BLaER1 treated with 17β-estradiol and CSF1 and Interleukin-3, amounts not matched to agents 10 nM and 100 nM (cell line): ENCODE measurements around the gene UXS1.

Source experiments
- H3K27ac ChIP-seq, 11 experiments: shearing (Covaris generic); formaldehyde crosslinking; 2 replicates each; pipeline ENCODE4 v1.8.1; 2022
- H3K27me3 ChIP-seq, 11 experiments: shearing (Covaris generic); formaldehyde crosslinking; 2 replicates each; pipeline ENCODE4 v1.8.1; 2022
- H3K36me3 ChIP-seq, 11 experiments: shearing (Covaris generic); formaldehyde crosslinking; 2 replicates each; pipeline ENCODE4 v1.8.1; 2022
- H3K4me1 ChIP-seq, 10 experiments: shearing (Covaris generic); formaldehyde crosslinking; 2 replicates each; pipeline ENCODE4 v1.8.1; 2022
- H3K4me2 ChIP-seq, 11 experiments: shearing (Covaris generic); formaldehyde crosslinking; 2 replicates each; pipeline ENCODE4 v1.8.1; 2022
- H3K4me3 ChIP-seq, 10 experiments: shearing (Covaris generic); formaldehyde crosslinking; 2 replicates each; pipeline ENCODE4 v1.8.1; 2022
- H3K9ac ChIP-seq, 11 experiments: shearing (Covaris generic); formaldehyde crosslinking; 2 replicates each; pipeline ENCODE4 v1.8.1; 2022
- H3K9me3 ChIP-seq, 11 experiments: shearing (Covaris generic); formaldehyde crosslinking; replicated peaks in 1 of 11; 2 replicates each; pipeline ENCODE4 v1.8.1; 2022
- H4K20me1 ChIP-seq, 11 experiments: shearing (Covaris generic); formaldehyde crosslinking; 2 replicates each; pipeline ENCODE4 v1.8.1; 2022
- Cebpa-rat ChIP-seq, 11 experiments: shearing (Covaris generic); IDR thresholded peaks; 2 replicates each; pipeline ENCODE4 v1.8.1; 2022

UXS1 gene

DNA sequence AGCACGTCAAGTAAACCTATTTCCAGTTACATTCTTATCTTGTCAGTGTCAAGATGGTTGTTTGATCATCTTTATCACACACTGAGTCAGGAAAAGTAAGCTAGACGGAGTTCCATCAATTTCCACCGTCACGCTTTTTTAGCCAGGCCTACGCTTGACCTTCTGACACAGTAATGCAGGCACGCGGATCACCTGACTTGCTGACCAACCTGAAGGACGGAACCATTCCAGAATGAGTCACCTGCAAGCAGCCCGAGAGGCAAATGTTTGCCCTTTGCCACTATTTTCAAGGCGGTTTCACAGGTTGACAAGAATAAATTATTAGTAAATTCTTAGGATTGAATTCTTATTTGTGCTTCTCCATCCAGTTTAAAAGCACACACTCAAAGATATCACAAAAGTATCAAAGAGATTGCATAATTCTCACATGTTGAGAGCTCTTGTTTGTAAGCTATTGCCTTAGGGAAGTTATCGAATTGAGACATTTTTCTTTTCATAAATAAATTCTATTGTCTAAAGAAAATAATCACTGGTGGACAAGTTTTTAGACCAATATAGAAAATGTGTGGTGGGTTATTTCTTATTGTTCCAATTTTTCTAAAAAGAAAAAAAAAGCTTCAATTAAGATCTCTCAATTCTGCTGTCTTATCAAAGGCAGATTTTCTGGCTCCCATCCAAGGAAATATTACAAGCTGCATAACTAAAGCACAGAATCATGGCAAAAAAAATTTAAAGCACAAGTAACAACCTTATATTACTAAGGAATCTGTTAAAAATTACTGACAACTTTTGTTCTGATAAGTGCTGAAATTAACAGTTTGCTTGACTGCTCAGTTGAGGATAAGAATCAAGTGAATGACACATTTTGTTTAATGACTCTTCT is 31.9 kb downstream of the UXS1 start:
- H3K36me3 ChIP-seq, result peaks cover 8 to 46% (median 32%) of the 10 kb centered on the region in 11 experiments; a peak in 20 of 22 replicates
- peak overlapping the region in 7 of 11 experiments; percentile 40 to 78 (median 77); a peak in 13 of 22 replicates for H3K9ac ChIP-seq
- peak overlapping the region in 1 of 10 experiments; percentile 61; a peak in 2 of 20 replicates for H3K4me3 ChIP-seq
- H4K20me1 ChIP-seq, result peaks cover 0 to 51% (median 26%) of the 10 kb centered on the region in 11 experiments; a peak in 13 of 22 replicates
- H3K4me2 ChIP-seq, result peak overlapping the region; percentile 81 to 96 (median 89)
- H3K4me1 ChIP-seq, result peaks cover 58 to 100% (median 95%) of the 10 kb centered on the region in 10 experiments
- peak overlapping the region in 9 of 11 experiments; percentile 59 to 87 (median 81); a peak in 17 of 22 replicates for H3K27ac ChIP-seq
- peaks cover 0 to 7% (median 6%) of the 10 kb centered on the region in 11 experiments; a peak in 13 of 22 replicates for H3K9me3 ChIP-seq
- no peak for TF ChIP-seq Cebpa-rat (IDR thresholded peaks at IDR 0.05)
- H3K27me3 ChIP-seq, result no peaks in the 10 kb centered on the region

DNA sequence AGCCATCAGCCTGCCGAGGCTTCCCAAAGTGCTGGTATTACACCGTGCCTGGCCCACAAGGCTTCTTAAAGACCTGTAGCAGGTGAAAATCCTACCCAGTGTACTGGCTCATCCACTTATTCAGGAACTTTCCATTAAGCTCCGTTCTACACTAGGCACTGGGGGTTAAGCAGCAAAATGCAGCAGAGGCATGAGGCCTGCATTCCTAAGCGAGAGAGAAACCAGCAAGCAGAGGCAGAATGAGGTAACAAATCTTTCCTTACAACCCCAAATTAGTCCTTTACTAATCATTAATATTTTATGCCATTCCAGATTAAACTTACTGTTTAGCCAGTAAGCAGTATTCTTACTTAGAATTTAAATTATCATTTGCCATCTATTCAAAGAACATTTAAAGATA is 32.8 kb downstream of the UXS1 start:
- H3K4me2 ChIP-seq, result peak overlapping the region; percentile 81 to 96 (median 89)
- H3K9ac ChIP-seq, result peak overlapping the region in 9 of 11 experiments; percentile 60 to 78 (median 74); a peak in 17 of 22 replicates

DNA sequence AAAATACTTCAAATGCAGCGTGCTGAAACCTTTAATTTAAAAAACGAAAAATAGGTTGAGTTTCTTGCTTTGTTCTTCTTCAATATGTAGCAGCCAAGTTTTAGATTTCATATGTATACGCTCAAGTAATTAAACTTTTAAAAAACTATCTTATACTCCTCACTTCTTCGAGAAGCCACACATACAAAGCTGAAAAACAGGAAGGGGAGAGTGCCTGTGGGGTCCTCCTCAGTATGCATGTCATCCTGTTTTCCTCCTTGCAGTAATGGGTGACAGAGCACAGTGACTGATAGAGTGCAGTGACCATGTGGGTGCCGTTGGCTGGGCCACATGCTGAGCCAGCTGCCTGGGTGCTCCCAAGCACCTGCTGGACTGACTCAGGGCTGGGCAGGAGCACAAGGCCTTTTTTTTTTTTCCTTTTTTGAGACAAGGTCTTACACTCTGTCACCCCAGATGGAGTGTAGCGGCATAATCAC is 33.3 kb downstream of the UXS1 start:
- Histone ChIP-seq H3K4me2 (peak overlapping the region; percentile 81 to 96 (median 89)), H3K4me3 (peak overlapping the region; percentile 32 to 67 (median 54); a peak in 18 of 20 replicates), H3K9ac (peak overlapping the region; percentile 36 to 78 (median 69); a peak in 18 of 22 replicates), H4K20me1 (peaks cover 0 to 40% (median 16%) of the 10 kb centered on the region in 11 experiments; a peak in 10 of 22 replicates), H3K36me3 (peaks cover 20 to 59% (median 45%) of the 10 kb centered on the region in 11 experiments), H3K27me3 (no peaks in the 10 kb centered on the region), H3K9me3 (peaks cover 0 to 20% (median 19%) of the 10 kb centered on the region in 11 experiments; a peak in 19 of 22 replicates), H3K4me1 (peaks cover 58 to 96% (median 87%) of the 10 kb centered on the region in 10 experiments), H3K27ac (peak overlapping the region in 10 of 11 experiments; percentile 35 to 87 (median 80); a peak in 19 of 22 replicates)
- TF ChIP-seq Cebpa-rat (IDR thresholded peaks at IDR 0.05), result no peak

More for the DNA sequence above, 32.8 kb downstream of the UXS1 start:
- H3K4me3 ChIP-seq, result peak overlapping the region in 7 of 10 experiments; percentile 15 to 67 (median 54); a peak in 10 of 20 replicates
- peaks cover 15 to 54% (median 40%) of the 10 kb centered on the region in 11 experiments; a peak in 21 of 22 replicates for H3K36me3 ChIP-seq
- peaks cover 0 to 43% (median 18%) of the 10 kb centered on the region in 11 experiments; a peak in 10 of 22 replicates for H4K20me1 ChIP-seq
- no peak for TF ChIP-seq Cebpa-rat (IDR thresholded peaks at IDR 0.05)
- peaks cover 0 to 15% (median 14%) of the 10 kb centered on the region in 11 experiments; a peak in 18 of 22 replicates for H3K9me3 ChIP-seq
- no peaks in the 10 kb centered on the region for H3K27me3 ChIP-seq
- peaks cover 58 to 100% (median 91%) of the 10 kb centered on the region in 10 experiments for H3K4me1 ChIP-seq
- H3K27ac ChIP-seq, result peak overlapping the region in 10 of 11 experiments; percentile 35 to 87 (median 80); a peak in 20 of 22 replicates

DNA sequence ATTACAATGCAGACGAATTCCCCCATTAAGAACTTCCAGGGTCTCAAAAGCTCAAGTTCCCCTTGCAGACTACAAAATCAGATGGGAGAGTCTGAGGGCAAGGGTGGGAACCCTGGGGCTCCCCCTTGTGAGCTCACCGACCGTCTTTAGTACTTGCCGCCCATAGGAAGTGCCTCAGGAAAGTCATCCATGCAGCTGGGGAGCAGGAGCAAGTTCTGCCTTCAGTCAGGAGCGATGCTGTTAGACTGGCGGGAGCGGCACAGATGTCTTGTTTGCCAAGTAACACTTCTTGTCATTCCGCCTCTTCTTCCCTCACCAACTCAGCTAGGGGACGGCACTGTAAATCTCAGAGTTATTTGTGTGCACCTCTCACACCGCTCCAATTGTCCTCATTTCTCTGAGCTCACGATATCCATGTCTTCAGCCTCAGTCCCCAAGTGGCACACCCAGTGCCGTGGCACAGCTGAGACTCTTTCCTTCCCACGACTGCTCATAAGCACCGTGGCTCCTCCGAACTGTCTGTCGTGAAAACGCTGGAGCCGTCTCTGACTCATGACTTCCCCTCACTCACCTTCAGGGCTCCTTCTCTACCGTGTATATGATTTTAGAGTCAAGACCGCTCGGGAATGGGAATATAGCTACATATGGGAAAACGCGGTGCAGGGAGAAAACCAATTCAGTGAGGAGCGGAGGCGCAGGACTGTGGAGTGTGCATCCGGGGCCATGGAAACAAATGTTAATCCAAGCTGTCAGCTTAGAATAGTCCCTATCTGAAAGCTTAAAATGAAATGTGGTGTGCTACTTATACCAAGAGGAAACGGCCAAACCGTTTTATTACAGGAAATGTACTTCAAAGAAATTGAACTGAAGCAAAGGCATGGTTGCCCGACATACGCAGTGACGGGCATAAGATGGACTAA is 34.0 kb downstream of the UXS1 start:
- H4K20me1 ChIP-seq, result peaks cover 0 to 34% (median 10%) of the 10 kb centered on the region in 11 experiments; a peak in 10 of 22 replicates
- TF ChIP-seq Cebpa-rat (IDR thresholded peaks at IDR 0.05), result no peak
- H3K4me1 ChIP-seq, result peaks cover 51 to 89% (median 80%) of the 10 kb centered on the region in 10 experiments
- H3K9ac ChIP-seq, result peak overlapping the region; percentile 36 to 78 (median 69); a peak in 20 of 22 replicates
- peaks cover 7 to 27% (median 26%) of the 10 kb centered on the region in 11 experiments for H3K9me3 ChIP-seq
- peak overlapping the region in 9 of 11 experiments; percentile 59 to 87 (median 81); a peak in 19 of 22 replicates for H3K27ac ChIP-seq
- H3K27me3 ChIP-seq, result no peaks in the 10 kb centered on the region
- peaks cover 26 to 66% (median 52%) of the 10 kb centered on the region in 11 experiments for H3K36me3 ChIP-seq
- H3K4me2 ChIP-seq, result peak overlapping the region; percentile 81 to 96 (median 89)
- peak overlapping the region; percentile 32 to 67 (median 54) for H3K4me3 ChIP-seq

DNA sequence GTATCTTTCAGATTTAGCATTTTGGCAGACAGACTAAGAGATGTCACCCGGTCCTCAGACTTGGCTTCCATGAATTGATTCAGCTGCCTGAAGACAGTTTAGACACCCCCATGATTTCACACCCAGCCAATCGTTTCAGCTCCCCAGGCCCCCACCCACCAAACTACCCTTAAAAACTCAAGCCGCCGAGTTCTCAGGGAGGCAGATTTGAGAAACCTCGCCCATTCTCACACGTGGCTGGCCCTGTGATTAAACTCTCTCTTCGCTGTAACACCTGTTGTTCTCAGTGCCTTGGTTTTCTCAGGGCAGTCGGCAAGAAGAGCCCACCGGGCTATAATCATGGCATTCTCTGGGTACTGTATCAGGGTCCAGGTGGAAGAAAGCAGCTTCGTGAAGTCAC is 35.2 kb downstream of the UXS1 start:
- Histone ChIP-seq H3K4me2 (peak overlapping the region; percentile 81 to 96 (median 89)), H3K27ac (peak overlapping the region in 8 of 11 experiments; percentile 75 to 87 (median 82); a peak in 16 of 22 replicates), H3K36me3 (peaks cover 39 to 74% (median 60%) of the 10 kb centered on the region in 11 experiments), H3K27me3 (no peaks in the 10 kb centered on the region), H4K20me1 (peaks cover 0 to 22% (median under 1%) of the 10 kb centered on the region in 11 experiments; a peak in 7 of 22 replicates), H3K4me1 (peaks cover 39 to 77% (median 68%) of the 10 kb centered on the region in 10 experiments), H3K4me3 (peak overlapping the region in 8 of 10 experiments; percentile 40 to 67 (median 56); a peak in 12 of 20 replicates), H3K9ac (peak overlapping the region in 10 of 11 experiments; percentile 5 to 78 (median 72); a peak in 18 of 22 replicates), H3K9me3 (peaks cover 19 to 40% (median 39%) of the 10 kb centered on the region in 11 experiments)
- TF ChIP-seq Cebpa-rat (IDR thresholded peaks at IDR 0.05), result no peak

DNA sequence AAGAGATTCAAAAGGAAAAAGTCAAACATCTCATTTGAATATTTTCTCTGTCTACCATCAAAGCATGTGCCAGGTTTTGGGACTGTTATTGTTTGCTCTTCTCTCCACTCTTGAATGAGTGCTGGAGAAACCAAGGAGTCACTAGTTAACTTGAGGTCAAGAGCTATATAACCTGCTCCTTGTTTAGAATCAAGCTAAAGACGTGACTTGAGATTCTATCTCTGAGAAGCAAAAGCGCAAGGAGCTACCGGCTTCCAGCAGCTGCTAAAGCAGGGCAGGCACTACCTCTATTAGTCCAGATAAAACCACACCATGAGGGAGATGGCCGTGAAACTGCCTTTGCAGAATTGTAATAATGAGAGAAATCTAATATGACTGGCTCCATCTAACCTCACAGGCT is 36.0 kb downstream of the UXS1 start:
- Histone ChIP-seq H3K4me2 (peak overlapping the region in 9 of 11 experiments; percentile 81 to 96 (median 89); a peak in 18 of 22 replicates), H3K9ac (peak overlapping the region in 6 of 11 experiments; percentile 67 to 78 (median 77); a peak in 11 of 22 replicates), H3K27me3 (no peaks in the 10 kb centered on the region), H3K4me3 (peak overlapping the region in 5 of 10 experiments; percentile 53 to 67 (median 58); a peak in 6 of 20 replicates), H3K4me1 (peaks cover 39 to 69% (median 61%) of the 10 kb centered on the region in 10 experiments), H3K27ac (peak overlapping the region in 7 of 11 experiments; percentile 1 to 87 (median 82); a peak in 10 of 22 replicates), H3K9me3 (peaks cover 27 to 47% (median 46%) of the 10 kb centered on the region in 11 experiments), H4K20me1 (peaks cover 0 to 22% (median 0%) of the 10 kb centered on the region in 11 experiments; a peak in 7 of 22 replicates), H3K36me3 (peaks cover 46 to 75% (median 62%) of the 10 kb centered on the region in 11 experiments)
- TF ChIP-seq Cebpa-rat (IDR thresholded peaks at IDR 0.05), result no peak

DNA sequence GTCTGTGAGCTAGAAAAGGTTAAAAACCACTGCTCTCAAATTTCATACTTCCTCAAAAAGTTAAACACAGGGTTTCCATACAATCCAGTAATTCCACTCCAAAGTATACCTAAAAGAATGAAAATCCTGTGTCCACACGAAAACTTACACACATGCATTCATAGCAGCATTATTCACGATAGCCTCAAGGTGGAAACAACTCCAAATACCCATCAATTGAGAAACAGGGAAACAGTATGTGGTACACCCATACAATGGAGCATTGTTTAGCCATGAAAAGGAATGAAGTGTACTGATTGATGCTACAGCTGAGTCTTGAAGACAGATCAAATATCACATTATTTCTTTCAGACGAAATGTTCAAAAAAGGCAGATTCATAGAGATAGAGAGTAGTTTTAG is 36.7 kb downstream of the UXS1 start:
- peaks cover 33 to 54% (median 52%) of the 10 kb centered on the region in 11 experiments for H3K9me3 ChIP-seq
- H3K4me2 ChIP-seq, result peak overlapping the region in 7 of 11 experiments; percentile 81 to 96 (median 89); a peak in 10 of 22 replicates
- H3K4me1 ChIP-seq, result peaks cover 37 to 64% (median 56%) of the 10 kb centered on the region in 10 experiments
- no peaks in the 10 kb centered on the region for H3K27me3 ChIP-seq
- H3K9ac ChIP-seq, result peak overlapping the region in 1 of 11 experiments; percentile 78; a peak in 1 of 22 replicates
- H4K20me1 ChIP-seq, result peaks cover 0 to 26% (median 0%) of the 10 kb centered on the region in 11 experiments; a peak in 7 of 22 replicates
- peaks cover 53 to 75% (median 64%) of the 10 kb centered on the region in 11 experiments for H3K36me3 ChIP-seq
- no peak for TF ChIP-seq Cebpa-rat (IDR thresholded peaks at IDR 0.05)
- peak overlapping the region in 3 of 10 experiments; percentile 58 to 67 (median 61); a peak in 3 of 20 replicates for H3K4me3 ChIP-seq
- peak overlapping the region in 2 of 11 experiments; percentile 82 to 87; a peak in 3 of 22 replicates for H3K27ac ChIP-seq
